Transverse colon (tissue), 3 donors: ENCODE results near the gene SMARCAL1.

Experiments
- CTCF ChIP-seq, 5 experiments: fragments of 200-600 bp in 3 of 5; fragments of 450-650 bp in 2 of 5; sonication (generic) in 3 of 5; IDR thresholded peaks; 1 replicate in 2 of 5; 2 replicates in 3 of 5; pipeline ENCODE4 v1.5.1; 2016 to 2017; ENCODE audit warnings: antibody characterized with exemption in 5 of 5, inconsistent platforms in 3 of 5, mild to moderate bottlenecking in 2 of 5, moderate library complexity in 1 of 5
- POLR2A ChIP-seq: fragments of 450-650 bp; IDR thresholded peaks from one replicate; pipeline ENCODE4 v1.6.1; 2016; ENCODE audit warnings: antibody characterized with exemption, mild to moderate bottlenecking, moderate library complexity

- no peak for TF ChIP-seq CTCF (IDR thresholded peaks at IDR 0.05)
- TF ChIP-seq POLR2A: no peak
These were observed 49.1 kb upstream of the SMARCAL1 start for GRCh38 chr2:216363221-216363620.
